Measurements from ENCODE around the gene EDIL3. TPM values are rescaled to one million over a fixed set of nuclear protein-coding genes. Genes with fewer than 3 reads are reported as not detected.

The EDIL3 gene
- total RNA-seq, 1 experiment from 2014 or later, result 17.6 TPM

- no peaks in the 10 kb centered on the region for H3K36me3 ChIP-seq (ENCODE audit: control insufficient read depth, insufficient read depth, low read length)
- no peaks in the 10 kb centered on the region for H3K27me3 ChIP-seq (ENCODE audit: control insufficient read depth, insufficient read depth, low read length)
- TF ChIP-seq CTCF (IDR thresholded peaks at IDR 0.05), result no peak
- TF ChIP-seq REST (IDR thresholded peaks at IDR 0.05; ENCODE audit: insufficient read depth in 1 of 2, low read depth in 2 of 2, low read length in 1 of 2), result no peak
- TF ChIP-seq TCF7L2 (IDR thresholded peaks at IDR 0.05; ENCODE audit: low read depth, low read length), result no peak
- TF ChIP-seq POLR2AphosphoS5 (IDR thresholded peaks at IDR 0.05; ENCODE audit: low read depth, low read length), result no peak
- TF ChIP-seq SIN3A (IDR thresholded peaks at IDR 0.05; ENCODE audit: borderline replicate concordance, insufficient read depth, low read depth, low read length), result no peak
- ATAC-seq, result no peak
- H3K4me3 ChIP-seq (ENCODE audit: low read depth in 2 of 2, low read length in 2 of 2), result no peak overlapping the region
- no peaks in the 10 kb centered on the region for H3K4me1 ChIP-seq (ENCODE audit: control insufficient read depth, insufficient read depth, low read length)
- DNase-seq (ENCODE audit: low read depth, low spot score), result no peak
- ChIA-PET CTCF (no interaction called here), POLR2A (no interaction called here)
- no peak overlapping the region for H3K27ac ChIP-seq (ENCODE audit: low read length)
- intact Hi-C loops (cut with micrococcal nuclease; ENCODE audit: unreplicated experiment) (no loop called here), in situ Hi-C loops (cut with HindIII; ENCODE audit: low pct_unique_long_range_greater_than_20kb, low sequenced_read_pairs) (no loop called here)
- H3K9me3 ChIP-seq (ENCODE audit: control insufficient read depth, insufficient read depth, low read depth, low read length), result no peaks in the 10 kb centered on the region
- BruUV-seq (replicated peaks), result no TSS peak
These were observed 156.4 kb downstream of the EDIL3 start for GRCh38 chr5:84228266-84228665.

- Histone ChIP-seq H3K4me3 (ENCODE audit: low read depth in 2 of 2, low read length in 2 of 2) (no peak overlapping the region), H3K27me3 (ENCODE audit: control insufficient read depth, insufficient read depth, low read length) (no peaks in the 10 kb centered on the region), H3K27ac (ENCODE audit: low read length) (no peak overlapping the region), H3K36me3 (ENCODE audit: control insufficient read depth, insufficient read depth, low read length) (no peaks in the 10 kb centered on the region), H3K4me1 (ENCODE audit: control insufficient read depth, insufficient read depth, low read length) (no peaks in the 10 kb centered on the region), H3K9me3 (ENCODE audit: control insufficient read depth, insufficient read depth, low read depth, low read length) (no peaks in the 10 kb centered on the region)
- POLR2A ChIA-PET, result no interaction called here
- CTCF ChIA-PET, result no interaction called here
- in situ Hi-C loops (cut with HindIII; ENCODE audit: low pct_unique_long_range_greater_than_20kb, low sequenced_read_pairs) (no loop called here), intact Hi-C loops (cut with micrococcal nuclease; ENCODE audit: unreplicated experiment) (no loop called here)
- no peak for TF ChIP-seq POLR2AphosphoS5 (IDR thresholded peaks at IDR 0.05; ENCODE audit: low read depth, low read length)
- TF ChIP-seq SIN3A (IDR thresholded peaks at IDR 0.05; ENCODE audit: borderline replicate concordance, insufficient read depth, low read depth, low read length), result no peak
- no peak for TF ChIP-seq REST (IDR thresholded peaks at IDR 0.05; ENCODE audit: insufficient read depth in 1 of 2, low read depth in 2 of 2, low read length in 1 of 2)
- TF ChIP-seq TCF7L2 (IDR thresholded peaks at IDR 0.05; ENCODE audit: low read depth, low read length), result no peak
- TF ChIP-seq CTCF (IDR thresholded peaks at IDR 0.05), result no peak
- ATAC-seq, result no peak
- no peak for DNase-seq (ENCODE audit: low read depth, low spot score)
- no TSS peak for BruUV-seq (replicated peaks)
These were observed 157.4 kb downstream of the EDIL3 start for GRCh38 chr5:84227236-84227635.
